Measurements from ENCODE around the gene ABRAXAS1. TPM values are rescaled to one million over a fixed set of nuclear protein-coding genes. Genes with fewer than 3 reads are reported as not detected.

Gene ABRAXAS1
- total and polyA plus RNA-seq, 2 of the 4 experiments (the other 2 are of a cell fraction) = 4.1 to 8.4 TPM

DNA sequence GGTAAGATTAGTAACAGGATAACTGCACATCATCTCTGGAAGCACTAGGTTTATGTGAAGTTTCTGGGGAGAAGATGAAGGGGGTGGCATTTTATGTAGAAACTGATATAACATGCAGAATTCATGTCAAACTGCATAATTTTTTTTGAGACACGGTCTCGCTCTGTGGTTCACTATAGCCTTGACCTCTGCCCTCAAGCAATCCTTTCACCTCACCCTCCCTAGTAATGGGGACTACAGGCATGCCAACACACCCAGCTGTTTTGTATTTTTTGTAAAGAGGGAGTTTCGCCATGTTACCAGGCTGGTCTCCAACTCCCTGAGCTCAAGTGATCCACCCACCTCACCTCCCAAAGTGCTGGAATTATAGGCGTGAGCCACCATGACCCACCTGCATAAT, 11.5 kb downstream of the ABRAXAS1 start:
- Histone ChIP-seq H4K91ac (ENCODE audit: insufficient read depth, low read depth, low read length) (no peak overlapping the region), H3K4me1 (ENCODE audit: control insufficient read depth, insufficient read depth, low read length) (no peaks in the 10 kb centered on the region), H2BK120ac (ENCODE audit: low read depth, low read length) (no peak overlapping the region), H3K4ac (ENCODE audit: low read depth, low read length) (no peak overlapping the region), H3K9ac (ENCODE audit: low read depth, low read length) (no peak overlapping the region), H3K9me1 (ENCODE audit: insufficient read depth, low read length) (no peaks in the 10 kb centered on the region), H3K23ac (ENCODE audit: low read depth, low read length) (no peak overlapping the region), H4K5ac (ENCODE audit: low read depth, low read length) (no peak overlapping the region), H4K20me1 (ENCODE audit: insufficient read depth, low read length) (no peaks in the 10 kb centered on the region), H3K79me1 (ENCODE audit: low read depth in 1 of 2, low read length in 2 of 2) (no peaks in the 10 kb centered on the region; a peak in 1 of 4 replicates), H3K9me3 (ENCODE audit: control insufficient read depth, insufficient read depth, low read length) (no peaks in the 10 kb centered on the region), H2AK9ac (replicated peaks; ENCODE audit: low read depth, low read length, poor library complexity) (no peak overlapping the region), H3K27ac (ENCODE audit: insufficient read depth, low read length) (no peak overlapping the region), H3K4me2 (ENCODE audit: low read depth, low read length) (no peak overlapping the region), H3K56ac (ENCODE audit: extremely low read depth, insufficient read depth, low read length) (no peak overlapping the region), H2AFZ (replicated peaks; ENCODE audit: low read length, poor library complexity) (no peak overlapping the region), H3K36me3 (ENCODE audit: control insufficient read depth, insufficient read depth, low read length) (peaks cover 13% of the 10 kb centered on the region), H2BK20ac (ENCODE audit: low read depth, low read length) (no peak overlapping the region), H3K27me3 (ENCODE audit: control insufficient read depth, insufficient read depth, low read length) (no peaks in the 10 kb centered on the region), H3K14ac (replicated peaks; ENCODE audit: low read depth, low read length) (no peak overlapping the region), H3K4me3 (ENCODE audit: insufficient read depth, low read depth, low read length) (no peak overlapping the region), H2BK5ac (ENCODE audit: low read depth, low read length, poor library complexity, severe bottlenecking) (no peak overlapping the region), H3K18ac (ENCODE audit: low read depth, low read length) (no peak overlapping the region), H2BK15ac (ENCODE audit: low read depth, low read length) (no peak overlapping the region), H4K8ac (ENCODE audit: low read depth in 2 of 2, low read length in 2 of 2) (no peak overlapping the region), H2AK5ac (ENCODE audit: low read depth, low read length) (no peak overlapping the region)
- WGBS, 2 experiments (ENCODE audit: extremely low coverage in 2 of 2, insufficient read length in 1 of 2) = no CpG with 5 or more reads among the region's 4 CpGs
- no peak for TF ChIP-seq CHD1 (IDR thresholded peaks at IDR 0.05; ENCODE audit: low read depth, low read length)
- TF ChIP-seq NFE2L2 (IDR thresholded peaks at IDR 0.05; ENCODE audit: low read depth, low read length) = no peak
- TF ChIP-seq, protein P1, sequence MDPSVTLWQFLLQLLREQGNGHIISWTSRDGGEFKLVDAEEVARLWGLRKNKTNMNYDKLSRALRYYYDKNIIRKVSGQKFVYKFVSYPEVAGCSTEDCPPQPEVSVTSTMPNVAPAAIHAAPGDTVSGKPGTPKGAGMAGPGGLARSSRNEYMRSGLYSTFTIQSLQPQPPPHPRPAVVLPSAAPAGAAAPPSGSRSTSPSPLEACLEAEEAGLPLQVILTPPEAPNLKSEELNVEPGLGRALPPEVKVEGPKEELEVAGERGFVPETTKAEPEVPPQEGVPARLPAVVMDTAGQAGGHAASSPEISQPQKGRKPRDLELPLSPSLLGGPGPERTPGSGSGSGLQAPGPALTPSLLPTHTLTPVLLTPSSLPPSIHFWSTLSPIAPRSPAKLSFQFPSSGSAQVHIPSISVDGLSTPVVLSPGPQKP (IDR thresholded peaks at IDR 0.05; ENCODE audit: borderline replicate concordance, low read depth, low read length) = no peak
- no peak for TF ChIP-seq POLR2A (IDR thresholded peaks at IDR 0.05; ENCODE audit: low read depth, low read length)
- no peak for TF ChIP-seq BHLHE40 (IDR thresholded peaks at IDR 0.05; ENCODE audit: low read depth, low read length)
- no peak for TF ChIP-seq RFX5 (IDR thresholded peaks at IDR 0.05; ENCODE audit: low read depth, low read length)
- TF ChIP-seq MAFK (IDR thresholded peaks at IDR 0.05; ENCODE audit: low read depth, low read length) = no peak
- no peak for TF ChIP-seq MAZ (IDR thresholded peaks at IDR 0.05; ENCODE audit: borderline replicate concordance, low read depth, low read length)
- ChIA-PET POLR2A (ENCODE audit: unreplicated experiment) (no interaction called here), CTCF (no interaction called here)
- no peak for DNase-seq
- dilution Hi-C loops (cut with HindIII; ENCODE audit: low sequenced_read_pairs, unreplicated experiment) (no loop called here), intact Hi-C loops (cut with micrococcal nuclease) (no loop called here), in situ Hi-C loops (cut with MboI; ENCODE audit: low sequenced_read_pairs) (no loop called here)
- BruUV-seq (replicated peaks) = no TSS peak
- no peak for ATAC-seq (ENCODE audit: low read depth)
